ENCODE data around the gene PEX26. TPM values are rescaled to one million over a fixed set of nuclear protein-coding genes. Genes with fewer than 3 reads are reported as not detected.

Gene PEX26
- total RNA-seq, 1 experiment from 2014 or later, result 21.9 TPM

GRCh38 chr22:18082467-18082866, 4.7 kb downstream of the PEX26 start:
- H3K4me3 ChIP-seq (ENCODE audit: low read depth in 2 of 2, low read length in 2 of 2), result no peak overlapping the region
- TF ChIP-seq POLR2AphosphoS5 (IDR thresholded peaks at IDR 0.05; ENCODE audit: low read depth, low read length), result no peak
- no peak for TF ChIP-seq SIN3A (IDR thresholded peaks at IDR 0.05; ENCODE audit: borderline replicate concordance, insufficient read depth, low read depth, low read length)
- TF ChIP-seq TCF7L2 (IDR thresholded peaks at IDR 0.05; ENCODE audit: low read depth, low read length), result no peak
- no peak for TF ChIP-seq REST (IDR thresholded peaks at IDR 0.05; ENCODE audit: insufficient read depth in 1 of 2, low read depth in 2 of 2, low read length in 1 of 2)
- no peak for TF ChIP-seq CTCF (IDR thresholded peaks at IDR 0.05)
- ChIA-PET CTCF (no interaction called here), POLR2A (interaction anchor here (0.5 kb wide), 1 partner anchor 51 kb away, joined by 3 read pairs; no protein-coding TSS in a partner anchor)
- intact Hi-C loops (cut with micrococcal nuclease; ENCODE audit: unreplicated experiment) (no loop called here), in situ Hi-C loops (cut with HindIII; ENCODE audit: low pct_unique_long_range_greater_than_20kb, low sequenced_read_pairs) (no loop called here)
- H3K4me1 ChIP-seq (ENCODE audit: control insufficient read depth, insufficient read depth, low read length), result no peaks in the 10 kb centered on the region; the same call in 1 of the 2 replicates
- no peak for DNase-seq (ENCODE audit: low read depth, low spot score)
- no TSS peak for BruUV-seq (replicated peaks)
- no peaks in the 10 kb centered on the region for H3K9me3 ChIP-seq (ENCODE audit: control insufficient read depth, insufficient read depth, low read depth, low read length)
- H3K27me3 ChIP-seq (ENCODE audit: control insufficient read depth, insufficient read depth, low read length), result no peaks in the 10 kb centered on the region
- H3K27ac ChIP-seq (ENCODE audit: low read length), result no peak overlapping the region
- no peak for ATAC-seq
- H3K36me3 ChIP-seq (ENCODE audit: control insufficient read depth, insufficient read depth, low read length), result peaks cover 10% of the 10 kb centered on the region

GRCh38 chr22:18083406-18083805, 5.6 kb downstream of the PEX26 start:
- H3K27me3 ChIP-seq (ENCODE audit: control insufficient read depth, insufficient read depth, low read length), result no peaks in the 10 kb centered on the region
- TF ChIP-seq TCF7L2 (IDR thresholded peaks at IDR 0.05; ENCODE audit: low read depth, low read length), result no peak
- TF ChIP-seq POLR2AphosphoS5 (IDR thresholded peaks at IDR 0.05; ENCODE audit: low read depth, low read length), result no peak
- no peak for TF ChIP-seq SIN3A (IDR thresholded peaks at IDR 0.05; ENCODE audit: borderline replicate concordance, insufficient read depth, low read depth, low read length)
- no peak for TF ChIP-seq CTCF (IDR thresholded peaks at IDR 0.05)
- no peak for TF ChIP-seq REST (IDR thresholded peaks at IDR 0.05; ENCODE audit: insufficient read depth in 1 of 2, low read depth in 2 of 2, low read length in 1 of 2)
- H3K4me1 ChIP-seq (ENCODE audit: control insufficient read depth, insufficient read depth, low read length), result no peaks in the 10 kb centered on the region; the same call in 1 of the 2 replicates
- no peaks in the 10 kb centered on the region for H3K9me3 ChIP-seq (ENCODE audit: control insufficient read depth, insufficient read depth, low read depth, low read length)
- H3K27ac ChIP-seq (ENCODE audit: low read length), result no peak overlapping the region
- intact Hi-C loops (cut with micrococcal nuclease; ENCODE audit: unreplicated experiment) (no loop called here), in situ Hi-C loops (cut with HindIII; ENCODE audit: low pct_unique_long_range_greater_than_20kb, low sequenced_read_pairs) (no loop called here)
- CTCF ChIA-PET, result interaction anchor here (0.5 kb wide), 1 partner anchor 79 kb away, joined by 5 read pairs; no protein-coding TSS in a partner anchor
- DNase-seq (ENCODE audit: low read depth, low spot score) (no peak), ATAC-seq (no peak)
- H3K36me3 ChIP-seq (ENCODE audit: control insufficient read depth, insufficient read depth, low read length), result peaks cover 7% of the 10 kb centered on the region
- POLR2A ChIA-PET, result interaction anchor here (0.6 kb wide), 1 partner anchor 429 kb away, joined by 4 read pairs; no protein-coding TSS in a partner anchor
- BruUV-seq (replicated peaks), result no TSS peak
- no peak overlapping the region for H3K4me3 ChIP-seq (ENCODE audit: low read depth in 2 of 2, low read length in 2 of 2)
